ENCODE data around the gene KCNK15.

Gene KCNK15

GRCh38 chr20:44733341-44734069 is 12.2 kb upstream of the KCNK15 start:
- Histone ChIP-seq H3K9me3 (ENCODE audit: control insufficient read depth in 5 of 5, low read length in 5 of 5) (no peaks in the 10 kb centered on the region), H3K27me3 (ENCODE audit: control insufficient read depth in 5 of 5, insufficient read depth in 4 of 5, low read length in 5 of 5) (no peaks in the 10 kb centered on the region), H3K36me3 (ENCODE audit: control insufficient read depth in 5 of 5, insufficient read depth in 5 of 5, low read length in 5 of 5) (no peaks in the 10 kb centered on the region), H3K4me1 (ENCODE audit: control insufficient read depth in 5 of 5, insufficient read depth in 5 of 5, low read length in 5 of 5) (peaks cover 0 to 50% (median 39%) of the 10 kb centered on the region in 5 donors), H3K9ac (ENCODE audit: low read length in 5 of 5) (no peak overlapping the region), H3K27ac (ENCODE audit: low read depth, low read length) (no peak overlapping the region), H3K4me3 (ENCODE audit: low read depth in 1 of 5, low read length in 5 of 5) (no peak overlapping the region)

DNA sequence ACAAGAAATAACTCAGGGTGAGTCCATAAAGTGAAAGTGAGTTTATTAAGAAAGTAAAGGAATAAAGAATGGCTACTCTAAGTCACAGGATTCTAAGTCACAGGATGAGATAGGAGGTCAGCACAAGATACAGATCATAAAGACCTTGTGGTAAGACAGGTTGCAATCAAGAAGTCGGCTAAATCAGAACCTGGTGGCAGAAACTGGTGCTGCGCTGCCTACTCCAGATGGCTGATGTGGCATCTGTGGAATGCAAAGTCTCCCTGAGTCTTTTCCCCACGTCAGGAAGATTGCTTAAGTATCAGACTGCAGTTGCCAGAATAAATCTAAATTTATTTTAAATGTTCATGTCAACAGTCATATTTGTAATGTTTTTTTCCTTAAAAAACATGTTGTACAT is 10.7 kb upstream of the KCNK15 start:
- H3K27ac ChIP-seq (ENCODE audit: low read depth, low read length): peak overlapping the region; percentile 80
- H3K9me3 ChIP-seq (ENCODE audit: control insufficient read depth in 5 of 5, low read length in 5 of 5): no peaks in the 10 kb centered on the region
- H3K4me1 ChIP-seq (ENCODE audit: control insufficient read depth in 5 of 5, insufficient read depth in 5 of 5, low read length in 5 of 5): peaks cover 3 to 49% (median 37%) of the 10 kb centered on the region in 5 donors

DNA sequence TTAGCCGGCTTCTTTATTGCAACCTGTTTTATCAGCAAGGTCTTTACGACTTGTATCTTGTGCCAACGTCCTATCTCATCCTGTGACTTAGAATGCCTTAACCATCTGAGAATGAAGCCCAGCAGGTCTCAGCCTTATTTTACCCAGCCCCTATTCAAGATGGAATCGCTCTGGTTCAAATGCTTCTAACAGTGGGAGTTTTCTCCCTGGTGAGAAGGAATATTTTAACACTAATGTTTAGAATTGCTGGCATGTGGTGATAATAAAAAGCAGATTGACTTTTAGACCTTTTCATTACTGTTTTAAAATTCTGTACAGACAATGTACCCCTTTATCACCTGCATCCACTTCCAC is 9.9 kb upstream of the KCNK15 start:
- Histone ChIP-seq H3K27ac (ENCODE audit: low read depth, low read length) (peak overlapping the region; percentile 80), H3K4me1 (ENCODE audit: control insufficient read depth in 5 of 5, insufficient read depth in 5 of 5, low read length in 5 of 5) (peaks cover 3 to 48% (median 37%) of the 10 kb centered on the region in 5 donors), H3K4me3 (ENCODE audit: low read depth in 1 of 5, low read length in 5 of 5) (peak overlapping the region in 4 of 5 donors; percentile 2 to 42 (median 9))

More for the DNA sequence above, 10.7 kb upstream of the KCNK15 start:
- no peaks in the 10 kb centered on the region for H3K27me3 ChIP-seq (ENCODE audit: control insufficient read depth in 5 of 5, insufficient read depth in 4 of 5, low read length in 5 of 5)
- peak overlapping the region in 2 of 5 donors; percentile 26 to 55 for H3K9ac ChIP-seq (ENCODE audit: low read length in 5 of 5)
- no peak overlapping the region for H3K4me3 ChIP-seq (ENCODE audit: low read depth in 1 of 5, low read length in 5 of 5)
- no peaks in the 10 kb centered on the region for H3K36me3 ChIP-seq (ENCODE audit: control insufficient read depth in 5 of 5, insufficient read depth in 5 of 5, low read length in 5 of 5)

GRCh38 chr20:44736170-44737021 is 9.3 kb upstream of the KCNK15 start:
- no peaks in the 10 kb centered on the region for H3K9me3 ChIP-seq (ENCODE audit: control insufficient read depth in 5 of 5, low read length in 5 of 5)
- H3K4me3 ChIP-seq (ENCODE audit: low read depth in 1 of 5, low read length in 5 of 5): peak overlapping the region in 4 of 5 donors; percentile 2 to 42 (median 9)
- peak overlapping the region; percentile 31 for H3K27ac ChIP-seq (ENCODE audit: low read depth, low read length)
- H3K36me3 ChIP-seq (ENCODE audit: control insufficient read depth in 5 of 5, insufficient read depth in 5 of 5, low read length in 5 of 5): no peaks in the 10 kb centered on the region
- H3K4me1 ChIP-seq (ENCODE audit: control insufficient read depth in 5 of 5, insufficient read depth in 5 of 5, low read length in 5 of 5): peaks cover 3 to 49% (median 39%) of the 10 kb centered on the region in 5 donors
- no peaks in the 10 kb centered on the region for H3K27me3 ChIP-seq (ENCODE audit: control insufficient read depth in 5 of 5, insufficient read depth in 4 of 5, low read length in 5 of 5)
- no peak overlapping the region for H3K9ac ChIP-seq (ENCODE audit: low read length in 5 of 5)

More for the DNA sequence above, 9.9 kb upstream of the KCNK15 start:
- Histone ChIP-seq H3K9ac (ENCODE audit: low read length in 5 of 5) (no peak overlapping the region), H3K36me3 (ENCODE audit: control insufficient read depth in 5 of 5, insufficient read depth in 5 of 5, low read length in 5 of 5) (no peaks in the 10 kb centered on the region), H3K27me3 (ENCODE audit: control insufficient read depth in 5 of 5, insufficient read depth in 4 of 5, low read length in 5 of 5) (no peaks in the 10 kb centered on the region), H3K9me3 (ENCODE audit: control insufficient read depth in 5 of 5, low read length in 5 of 5) (no peaks in the 10 kb centered on the region)

- Histone ChIP-seq H3K27ac (ENCODE audit: low read depth, low read length) (no peak overlapping the region), H3K36me3 (ENCODE audit: control insufficient read depth in 5 of 5, insufficient read depth in 5 of 5, low read length in 5 of 5) (no peaks in the 10 kb centered on the region), H3K4me3 (ENCODE audit: low read depth in 1 of 5, low read length in 5 of 5) (no peak overlapping the region)
Measured at GRCh38 chr20:44737116-44737515, 8.5 kb upstream of the KCNK15 start.

GRCh38 chr20:44738813-44739477 is 6.7 kb upstream of the KCNK15 start:
- no peaks in the 10 kb centered on the region for H3K36me3 ChIP-seq (ENCODE audit: control insufficient read depth in 5 of 5, insufficient read depth in 5 of 5, low read length in 5 of 5)

More at GRCh38 chr20:44737116-44737515, 8.5 kb upstream of the KCNK15 start:
- Histone ChIP-seq H3K9me3 (ENCODE audit: control insufficient read depth in 5 of 5, low read length in 5 of 5) (no peaks in the 10 kb centered on the region), H3K9ac (ENCODE audit: low read length in 5 of 5) (no peak overlapping the region), H3K4me1 (ENCODE audit: control insufficient read depth in 5 of 5, insufficient read depth in 5 of 5, low read length in 5 of 5) (peaks cover 3 to 52% (median 42%) of the 10 kb centered on the region in 5 donors), H3K27me3 (ENCODE audit: control insufficient read depth in 5 of 5, insufficient read depth in 4 of 5, low read length in 5 of 5) (no peaks in the 10 kb centered on the region)

GRCh38 chr20:44739942-44740341 is 5.7 kb upstream of the KCNK15 start:
- Histone ChIP-seq H3K9me3 (ENCODE audit: control insufficient read depth in 5 of 5, low read length in 5 of 5) (no peaks in the 10 kb centered on the region), H3K27ac (ENCODE audit: low read depth, low read length) (peak overlapping the region; percentile 76), H3K4me3 (ENCODE audit: low read depth in 1 of 5, low read length in 5 of 5) (no peak overlapping the region)

More at GRCh38 chr20:44738813-44739477, 6.7 kb upstream of the KCNK15 start:
- Histone ChIP-seq H3K4me3 (ENCODE audit: low read depth in 1 of 5, low read length in 5 of 5) (peak overlapping the region in 2 of 5 donors; percentile 14 to 31), H3K27ac (ENCODE audit: low read depth, low read length) (peak overlapping the region; percentile 76), H3K4me1 (ENCODE audit: control insufficient read depth in 5 of 5, insufficient read depth in 5 of 5, low read length in 5 of 5) (peaks cover 3 to 55% (median 41%) of the 10 kb centered on the region in 5 donors), H3K9ac (ENCODE audit: low read length in 5 of 5) (peak overlapping the region in 1 of 5 donors; percentile 21), H3K27me3 (ENCODE audit: control insufficient read depth in 5 of 5, insufficient read depth in 4 of 5, low read length in 5 of 5) (no peaks in the 10 kb centered on the region), H3K9me3 (ENCODE audit: control insufficient read depth in 5 of 5, low read length in 5 of 5) (no peaks in the 10 kb centered on the region)

DNA sequence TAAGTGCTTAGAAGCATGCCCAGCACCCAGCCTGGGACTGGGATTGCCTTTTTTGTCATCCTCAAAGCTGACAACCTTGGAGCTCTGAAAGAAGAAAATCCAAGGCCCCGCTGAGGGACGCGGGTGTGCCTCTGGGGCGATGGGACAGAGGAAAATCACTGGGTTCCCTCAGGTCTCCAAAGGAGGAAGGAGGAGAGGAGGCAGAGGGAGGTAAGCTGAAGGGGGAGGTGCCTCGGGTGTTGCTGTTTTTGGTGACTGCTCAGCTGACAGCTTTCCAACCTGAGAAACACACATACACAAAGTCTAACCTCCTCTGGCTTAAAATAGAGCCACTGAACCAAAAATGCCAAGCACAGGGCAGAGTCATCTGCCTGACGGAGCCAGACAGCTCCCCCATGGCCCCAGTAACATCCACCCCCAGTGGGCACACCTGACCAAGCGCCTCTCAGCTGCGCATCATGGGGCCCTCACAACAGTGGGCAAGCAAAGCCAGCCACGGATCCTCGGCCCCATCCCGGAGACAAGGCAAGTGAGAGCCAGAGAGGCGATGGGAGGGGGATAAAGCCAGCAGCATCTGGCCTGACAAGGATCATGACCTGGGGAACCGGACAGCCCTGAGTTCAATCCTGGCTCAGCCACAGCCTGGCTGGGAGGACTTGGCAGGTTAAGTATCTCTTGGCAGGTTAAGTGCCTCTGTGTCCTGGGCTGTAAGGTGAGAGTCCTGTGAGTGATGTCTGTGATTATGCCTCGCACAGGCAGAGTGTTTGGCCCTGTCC is 3.2 kb upstream of the KCNK15 start:
- Histone ChIP-seq H3K36me3 (ENCODE audit: control insufficient read depth in 5 of 5, insufficient read depth in 5 of 5, low read length in 5 of 5) (no peaks in the 10 kb centered on the region), H3K9me3 (ENCODE audit: control insufficient read depth in 5 of 5, low read length in 5 of 5) (no peaks in the 10 kb centered on the region), H3K27ac (ENCODE audit: low read depth, low read length) (no peak overlapping the region), H3K4me3 (ENCODE audit: low read depth in 1 of 5, low read length in 5 of 5) (no peak overlapping the region), H3K27me3 (ENCODE audit: control insufficient read depth in 5 of 5, insufficient read depth in 4 of 5, low read length in 5 of 5) (peaks cover 0 to 8% (median 0%) of the 10 kb centered on the region in 5 donors), H3K9ac (ENCODE audit: low read length in 5 of 5) (peak overlapping the region in 1 of 5 donors; percentile 38), H3K4me1 (ENCODE audit: control insufficient read depth in 5 of 5, insufficient read depth in 5 of 5, low read length in 5 of 5) (peaks cover 6 to 59% (median 54%) of the 10 kb centered on the region in 5 donors)

More at GRCh38 chr20:44739942-44740341, 5.7 kb upstream of the KCNK15 start:
- Histone ChIP-seq H3K4me1 (ENCODE audit: control insufficient read depth in 5 of 5, insufficient read depth in 5 of 5, low read length in 5 of 5) (peaks cover 3 to 49% (median 41%) of the 10 kb centered on the region in 5 donors), H3K27me3 (ENCODE audit: control insufficient read depth in 5 of 5, insufficient read depth in 4 of 5, low read length in 5 of 5) (no peaks in the 10 kb centered on the region), H3K36me3 (ENCODE audit: control insufficient read depth in 5 of 5, insufficient read depth in 5 of 5, low read length in 5 of 5) (no peaks in the 10 kb centered on the region), H3K9ac (ENCODE audit: low read length in 5 of 5) (no peak overlapping the region)

GRCh38 chr20:44743080-44743701 is 2.5 kb upstream of the KCNK15 start:
- H3K9me3 ChIP-seq (ENCODE audit: control insufficient read depth in 5 of 5, low read length in 5 of 5): no peaks in the 10 kb centered on the region
- H3K9ac ChIP-seq (ENCODE audit: low read length in 5 of 5): no peak overlapping the region
- H3K4me3 ChIP-seq (ENCODE audit: low read depth in 1 of 5, low read length in 5 of 5): no peak overlapping the region
- no peak overlapping the region for H3K27ac ChIP-seq (ENCODE audit: low read depth, low read length)
- no peaks in the 10 kb centered on the region for H3K36me3 ChIP-seq (ENCODE audit: control insufficient read depth in 5 of 5, insufficient read depth in 5 of 5, low read length in 5 of 5)
- H3K27me3 ChIP-seq (ENCODE audit: control insufficient read depth in 5 of 5, insufficient read depth in 4 of 5, low read length in 5 of 5): peaks cover 0 to 8% (median 0%) of the 10 kb centered on the region in 5 donors
- peaks cover 6 to 63% (median 56%) of the 10 kb centered on the region in 5 donors for H3K4me1 ChIP-seq (ENCODE audit: control insufficient read depth in 5 of 5, insufficient read depth in 5 of 5, low read length in 5 of 5)
